Loucy (cell line): ENCODE measurements around the gene LRRC72.

ENCODE experiments used
- CTCF ChIP-seq: fragments of 200-600 bp; sonication (generic); conservative IDR thresholded peaks from 2 replicates; pipeline ENCODE4 v1.5.1; 2014; ENCODE audit warnings: mild to moderate bottlenecking, antibody characterized with exemption, low read length
- EZH2phosphoT487 ChIP-seq: fragments of 200-600 bp; IDR thresholded peaks from 2 replicates; pipeline ENCODE4 v1.6.1; 2018; ENCODE audit warnings: antibody characterized with exemption, mild to moderate bottlenecking, moderate library complexity, borderline replicate concordance

- TF ChIP-seq CTCF (no peak), EZH2phosphoT487 (no peak)
Observed at GRCh38 chr7:16543456-16543855, 16.8 kb downstream of the LRRC72 start.
